ENCODE results near the gene SLC29A2.
A peak's percentile ranks its signal among the peaks of the same experiment; 100 is the strongest.
"Not testable (repeated sequence)": the region's sequence is repeated elsewhere in the genome, so short reads cannot be mapped to it uniquely, and the experiment has no call there.

The SLC29A2 gene

DNA sequence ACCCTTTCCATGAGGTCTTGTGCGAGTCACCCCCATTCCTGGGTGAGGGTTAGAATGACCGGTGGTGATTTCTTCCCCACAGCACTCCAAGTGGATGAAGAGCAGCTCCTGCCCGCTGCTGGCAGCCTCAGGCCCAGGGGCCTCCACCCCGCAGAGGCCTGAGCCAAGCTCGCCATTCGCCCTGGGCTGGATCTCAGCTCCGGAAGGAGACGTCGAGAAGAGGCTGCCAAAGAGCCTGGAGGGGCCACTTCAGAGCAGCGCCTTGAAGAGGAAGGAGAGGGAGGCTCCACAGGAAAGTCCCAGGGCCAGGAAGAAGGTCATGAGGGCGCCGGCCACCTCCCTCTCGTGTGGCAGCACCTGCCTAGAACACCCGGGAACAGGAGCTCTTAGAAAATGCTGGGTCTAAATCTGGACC, 8.4 kb downstream of the SLC29A2 start:
- Histone ChIP-seq H3K9ac (ENCODE audit: insufficient read length) (no peak overlapping the region), H3K36me3 (ENCODE audit: insufficient read depth, low read length) (peaks cover 35% of the 10 kb centered on the region), H3K27ac (0 out of 2 replicates have a peak overlapping the region, but pooled peaks have one; percentile 2), H3K4me3 (no peak overlapping the region), H3K9me3 (ENCODE audit: low read depth, low read length) (no peaks in the 10 kb centered on the region)
- TF ChIP-seq FOXP2 (optimal IDR thresholded peaks at IDR 0.05; ENCODE audit: control extremely low read depth, extremely low read length, insufficient read depth) (no peak), POLR2AphosphoS5 (IDR thresholded peaks at IDR 0.05; ENCODE audit: borderline replicate concordance, low read depth, low read length) (no peak), EZH2 (IDR thresholded peaks at IDR 0.05) (no peak)
- no peak for DNase-seq (ENCODE audit: low read depth, low spot score)

GRCh38 chr11:66362481-66363147, 8.9 kb downstream of the SLC29A2 start:
- H3K9me3 ChIP-seq (ENCODE audit: low read depth, low read length): no peaks in the 10 kb centered on the region
- H3K36me3 ChIP-seq (ENCODE audit: insufficient read depth, low read length): peaks cover 29% of the 10 kb centered on the region
- TF ChIP-seq EZH2 (IDR thresholded peaks at IDR 0.05) (no peak), POLR2AphosphoS5 (IDR thresholded peaks at IDR 0.05; ENCODE audit: borderline replicate concordance, low read depth, low read length) (peak; percentile 13)
- DNase-seq (ENCODE audit: low read depth, low spot score): no peak
- H3K27ac ChIP-seq: no peak overlapping the region
- no peak overlapping the region for H3K4me3 ChIP-seq
- no peak overlapping the region for H3K9ac ChIP-seq (ENCODE audit: insufficient read length)

DNA sequence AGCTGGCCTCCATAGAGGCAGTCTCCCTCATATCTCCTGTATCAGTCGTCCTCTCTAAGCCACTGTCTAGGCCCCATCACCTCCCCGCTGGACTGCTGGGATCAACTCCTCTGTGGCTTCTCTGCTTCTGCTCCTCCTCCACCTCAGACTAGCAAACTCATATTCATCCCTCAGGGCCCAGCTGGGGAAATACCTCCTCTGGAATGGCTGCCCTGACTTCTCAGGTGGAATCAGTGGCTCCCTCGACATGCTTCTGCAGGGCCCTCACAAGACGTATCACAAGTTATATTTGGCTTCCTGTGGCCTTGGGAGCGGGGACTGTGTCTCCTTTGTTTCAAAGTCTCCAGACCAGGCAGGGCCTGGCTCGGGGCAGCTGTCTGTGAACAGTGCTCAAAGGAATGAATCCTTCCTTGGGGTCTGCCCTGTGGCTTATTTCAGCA, 10.0 kb downstream of the SLC29A2 start:
- TF ChIP-seq POLR2AphosphoS5 (IDR thresholded peaks at IDR 0.05; ENCODE audit: borderline replicate concordance, low read depth, low read length) (peak; percentile 72), EZH2 (IDR thresholded peaks at IDR 0.05) (no peak), FOXP2 (optimal IDR thresholded peaks at IDR 0.05; ENCODE audit: control extremely low read depth, extremely low read length, insufficient read depth) (no peak)
- Histone ChIP-seq H3K27ac (peak overlapping the region; percentile 60; the same call in 1 of the 2 replicates), H3K9me3 (ENCODE audit: low read depth, low read length) (no peaks in the 10 kb centered on the region), H3K4me3 (no peak overlapping the region), H3K36me3 (ENCODE audit: insufficient read depth, low read length) (peaks cover 20% of the 10 kb centered on the region), H3K9ac (ENCODE audit: insufficient read length) (no peak overlapping the region)
- no peak for DNase-seq (ENCODE audit: low read depth, low spot score)

GRCh38 chr11:66360406-66361073, 11.0 kb downstream of the SLC29A2 start:
- peaks cover 17% of the 10 kb centered on the region for H3K36me3 ChIP-seq (ENCODE audit: insufficient read depth, low read length)
- no peak for DNase-seq (ENCODE audit: low read depth, low spot score)
- H3K9ac ChIP-seq (ENCODE audit: insufficient read length): no peak overlapping the region
- no peak overlapping the region for H3K4me3 ChIP-seq
- no peaks in the 10 kb centered on the region for H3K9me3 ChIP-seq (ENCODE audit: low read depth, low read length)
- TF ChIP-seq FOXP2 (optimal IDR thresholded peaks at IDR 0.05; ENCODE audit: control extremely low read depth, extremely low read length, insufficient read depth) (no peak), POLR2AphosphoS5 (IDR thresholded peaks at IDR 0.05; ENCODE audit: borderline replicate concordance, low read depth, low read length) (no peak; the same call in 1 of the 2 replicates), EZH2 (IDR thresholded peaks at IDR 0.05) (no peak)
- no peak overlapping the region for H3K27ac ChIP-seq

DNA sequence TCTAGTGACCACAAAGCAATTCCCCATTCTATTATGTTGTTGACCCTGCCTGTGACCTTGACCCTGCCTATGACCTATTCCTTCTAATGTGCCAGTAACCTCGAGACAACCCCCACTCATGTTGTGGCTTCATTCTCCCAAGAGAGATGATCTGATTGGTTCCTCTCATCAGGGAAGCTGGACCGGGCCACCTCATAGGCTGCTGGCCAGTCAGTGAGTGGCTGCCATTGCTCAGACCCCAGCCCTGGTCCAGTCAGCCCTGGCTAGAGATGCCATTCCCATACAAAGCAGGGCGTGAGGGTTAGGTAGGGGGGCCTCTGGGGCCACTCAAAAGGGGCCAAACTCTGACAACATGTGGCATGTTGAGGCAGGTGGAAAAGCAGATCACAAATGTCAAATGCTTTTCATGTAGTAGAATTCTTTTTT, 11.9 kb downstream of the SLC29A2 start:
- DNase-seq (ENCODE audit: low read depth, low spot score): no peak
- Histone ChIP-seq H3K27ac (no peak overlapping the region), H3K36me3 (ENCODE audit: insufficient read depth, low read length) (peaks cover 10% of the 10 kb centered on the region), H3K9ac (ENCODE audit: insufficient read length) (no peak overlapping the region), H3K9me3 (ENCODE audit: low read depth, low read length) (no peaks in the 10 kb centered on the region), H3K4me3 (no peak overlapping the region)
- TF ChIP-seq POLR2AphosphoS5 (IDR thresholded peaks at IDR 0.05; ENCODE audit: borderline replicate concordance, low read depth, low read length) (peak; percentile 12; the same call in 1 of the 2 replicates), FOXP2 (optimal IDR thresholded peaks at IDR 0.05; ENCODE audit: control extremely low read depth, extremely low read length, insufficient read depth) (no peak), EZH2 (IDR thresholded peaks at IDR 0.05) (no peak)

DNA sequence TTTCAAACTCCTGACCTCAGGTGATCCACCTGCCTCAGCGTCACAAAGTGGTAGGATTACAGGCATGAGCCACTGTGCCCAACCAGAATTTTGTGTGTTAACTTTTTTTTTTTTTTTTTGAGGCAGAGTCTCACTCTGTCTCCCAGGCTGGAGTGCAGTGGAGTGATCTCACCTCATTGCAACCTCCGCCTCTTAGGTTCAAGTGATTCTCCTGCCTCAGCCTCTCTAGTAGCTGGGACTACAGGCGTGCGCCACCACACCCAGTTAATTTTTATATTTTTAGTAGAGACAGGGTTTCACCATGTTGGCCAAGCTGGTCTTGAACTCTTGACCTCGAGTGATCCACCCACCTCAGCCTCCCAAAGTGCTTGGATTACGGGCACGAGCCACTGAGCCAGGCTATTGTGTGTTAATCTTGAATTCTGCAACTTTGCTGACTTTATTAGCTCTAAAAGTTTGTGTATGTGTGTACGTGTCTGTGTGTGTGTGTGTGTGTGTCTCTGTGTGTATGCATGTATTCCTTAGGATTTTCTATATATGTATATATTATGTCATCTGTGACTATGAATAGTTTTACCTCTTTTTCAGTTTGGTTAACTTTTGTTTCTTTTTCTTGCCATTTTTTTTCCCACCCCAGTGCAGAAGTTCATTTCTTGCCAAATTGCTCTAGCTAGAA, 20.9 kb downstream of the SLC29A2 start:
- DNase-seq (ENCODE audit: low read depth, low spot score); H3K9me3 ChIP-seq (ENCODE audit: low read depth, low read length); H3K36me3 ChIP-seq (ENCODE audit: insufficient read depth, low read length); H3K4me3 ChIP-seq: not testable (repeated sequence)
- Histone ChIP-seq H3K27ac (0 out of 2 replicates have a peak overlapping the region, but pooled peaks have one; percentile 34), H3K9ac (ENCODE audit: insufficient read length) (peak overlapping the region; percentile 15)

DNA sequence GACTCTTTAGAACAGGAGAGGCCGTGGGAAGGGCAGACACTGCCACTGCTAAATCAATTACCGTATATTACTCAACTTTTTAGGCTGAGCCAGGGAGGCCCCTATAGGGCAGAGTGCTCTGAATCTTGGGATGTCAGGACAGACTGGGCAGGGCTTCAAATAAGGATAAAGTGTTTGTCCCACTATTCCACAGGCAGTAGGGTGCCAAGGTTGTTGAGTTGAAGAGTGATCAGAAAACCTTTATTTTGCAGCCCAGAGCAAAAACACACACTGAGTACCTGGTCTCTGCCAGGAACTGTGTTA, 22.5 kb downstream of the SLC29A2 start:
- Histone ChIP-seq H3K36me3 (ENCODE audit: insufficient read depth, low read length) (peaks cover 2% of the 10 kb centered on the region; the same call in 1 of the 2 replicates), H3K9ac (ENCODE audit: insufficient read length) (no peak overlapping the region), H3K9me3 (ENCODE audit: low read depth, low read length) (no peaks in the 10 kb centered on the region), H3K27ac (0 out of 2 replicates have a peak overlapping the region, but pooled peaks have one; percentile 36), H3K4me3 (no peak overlapping the region)
- TF ChIP-seq FOXP2 (optimal IDR thresholded peaks at IDR 0.05; ENCODE audit: control extremely low read depth, extremely low read length, insufficient read depth): no peak
- no peak for TF ChIP-seq POLR2AphosphoS5 (IDR thresholded peaks at IDR 0.05; ENCODE audit: borderline replicate concordance, low read depth, low read length)
- TF ChIP-seq EZH2 (IDR thresholded peaks at IDR 0.05): no peak
- no peak for DNase-seq (ENCODE audit: low read depth, low spot score)

DNA sequence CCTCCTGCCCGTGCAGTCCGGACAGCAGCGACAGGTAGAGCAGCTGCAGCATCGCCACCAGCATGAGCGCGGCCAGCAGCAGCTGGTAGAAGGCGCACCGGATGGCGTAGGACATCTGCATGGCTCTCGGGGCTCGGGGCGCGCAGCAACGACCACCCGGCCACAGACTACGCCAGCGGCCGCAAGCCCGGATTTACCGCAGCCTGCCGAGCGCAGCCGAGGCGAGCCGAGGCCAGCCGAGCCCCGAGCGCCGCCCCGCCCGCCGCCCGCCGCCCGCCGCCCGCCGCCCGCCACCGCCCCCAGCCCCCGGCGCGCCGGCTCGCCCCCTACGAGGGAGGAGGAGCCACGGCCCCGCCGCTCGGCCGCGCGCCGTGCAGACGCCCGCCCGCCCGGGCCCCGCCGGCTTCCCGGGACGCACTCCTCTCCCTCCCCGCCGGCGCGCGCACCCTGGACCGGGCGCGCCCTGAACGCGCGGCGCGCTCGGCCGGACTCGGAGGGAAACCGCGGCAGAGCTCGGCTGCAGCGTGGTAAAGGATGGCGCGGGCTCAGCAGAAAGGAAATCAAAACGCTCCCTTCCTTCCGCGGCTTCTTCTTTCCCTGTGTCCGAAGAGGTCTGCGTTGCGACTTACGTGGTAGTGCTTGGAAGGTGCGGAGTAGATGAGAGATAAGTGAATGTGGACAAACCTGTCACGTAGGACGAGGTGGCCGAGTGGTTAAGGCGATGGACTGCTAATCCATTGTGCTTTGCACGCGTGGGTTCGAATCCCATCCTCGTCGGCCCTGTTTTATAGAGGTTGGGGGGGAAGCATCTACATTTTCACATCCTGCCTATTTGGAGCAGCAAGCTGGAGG, 23.9 kb downstream of the SLC29A2 start, which contains the start of gene B4GAT1:
TSS of gene B4GAT1 (minus strand) at position 205 of the 852 bp plus-strand sequence. CDS start at position 121, 84 bp downstream.
- TF ChIP-seq EZH2 (IDR thresholded peaks at IDR 0.05) (no peak), POLR2AphosphoS5 (IDR thresholded peaks at IDR 0.05; ENCODE audit: borderline replicate concordance, low read depth, low read length) (peak; percentile 76), FOXP2 (optimal IDR thresholded peaks at IDR 0.05; ENCODE audit: control extremely low read depth, extremely low read length, insufficient read depth) (no peak)
- peak within 1 kb of the TSS; percentile 90 for H3K9ac ChIP-seq (ENCODE audit: insufficient read length)
- no peaks in the 10 kb centered on the region for H3K36me3 ChIP-seq (ENCODE audit: insufficient read depth, low read length)
- H3K9me3 ChIP-seq (ENCODE audit: low read depth, low read length): no peaks in the 10 kb centered on the region
- DNase-seq (ENCODE audit: low read depth, low spot score): peak; percentile 78
- H3K27ac ChIP-seq: peak within 1 kb of the TSS; percentile 88
- peak within 1 kb of the TSS; percentile 96 for H3K4me3 ChIP-seq

All from SK-N-MC (cell line).